Right atrium auricular region (tissue), 2 donors: Measurements from ENCODE around the gene TMEM108. TPM values are rescaled to one million over a fixed set of nuclear protein-coding genes. Genes with fewer than 3 reads are reported as not detected.

Source experiments
- DNase-seq: peaks from one replicate; pipeline ENCODE4 v3.0.0-alpha.2; 2019; ENCODE audit warnings: low spot score
- H3K27ac ChIP-seq, 2 donors: fragments of 200-600 bp; sonication (generic); 1 replicate in 1 of 2; 2 replicates in 1 of 2; pipeline ENCODE4 v1.5.1; 2016 to 2019
- H3K27me3 ChIP-seq, 2 donors: fragments of 200-600 bp; sonication (generic); one replicate each; pipeline versions ENCODE4 v1.5.1 to v1.6.0; 2017 to 2019
- H3K36me3 ChIP-seq: fragments of 200-600 bp; sonication (generic); one replicate; pipeline ENCODE4 v1.5.1; 2016
- H3K4me1 ChIP-seq, 2 donors: fragments of 200-600 bp; sonication (generic); one replicate each; pipeline versions ENCODE4 v1.5.1 to v1.6.0; 2017 to 2019
- H3K4me3 ChIP-seq, 2 donors: fragments of 200-600 bp; sonication (generic); 1 replicate in 1 of 2; 2 replicates in 1 of 2; pipeline ENCODE4 v1.5.1; 2017 to 2019; ENCODE audit warnings: mild to moderate bottlenecking in 1 of 2, moderate library complexity in 1 of 2
- H3K9me3 ChIP-seq, 2 donors: fragments of 200-600 bp; sonication (generic); one replicate each; pipeline ENCODE4 v1.5.1; 2019
- total RNA-seq, 2 donors: library from RNA; depleted of rRNA; stranded (reverse); fragments of >200 nt; gene quantifications; one replicate each; pipeline ENCODE4 v1.1.0, GENCODE V29; 2016
- TF ChIP-seq, protein P1 (sequence below), 2 donors: fragments of 200-600 bp; sonication (generic); IDR thresholded peaks; one replicate each; pipeline ENCODE4 v1.5.1; 2019; ENCODE audit warnings: antibody characterized with exemption in 2 of 2

TMEM108 gene
- total RNA-seq, 2 donors from 2014 or later: 5.1 to 5.3 TPM

DNA sequence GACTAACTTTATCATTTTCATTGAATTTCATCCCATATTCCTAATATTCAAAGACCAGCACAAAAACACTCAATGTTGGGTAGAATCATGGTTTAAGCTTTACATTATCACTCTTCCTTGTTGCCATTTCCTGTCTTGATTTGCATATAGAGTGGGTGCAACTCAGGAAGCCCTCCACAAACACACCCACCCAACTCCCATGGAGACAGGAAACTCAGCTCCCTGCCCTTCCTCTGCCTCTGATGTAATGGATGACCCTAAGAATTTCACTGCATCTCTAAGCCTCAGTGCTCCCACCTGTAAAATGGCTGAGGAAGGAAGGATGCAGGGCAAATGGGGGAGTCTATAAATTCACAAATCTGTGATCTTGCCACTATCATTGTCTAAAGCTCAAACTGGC lies 263.5 kb downstream of the TMEM108 start:
- peaks cover 0 to 13% of the 10 kb centered on the region in 2 donors for H3K4me1 ChIP-seq
- no peak overlapping the region for H3K27ac ChIP-seq
- H3K4me3 ChIP-seq: no peak overlapping the region
- no peak for DNase-seq
- no peaks in the 10 kb centered on the region for H3K36me3 ChIP-seq
- no peaks in the 10 kb centered on the region for H3K27me3 ChIP-seq
- TF ChIP-seq, protein P1, sequence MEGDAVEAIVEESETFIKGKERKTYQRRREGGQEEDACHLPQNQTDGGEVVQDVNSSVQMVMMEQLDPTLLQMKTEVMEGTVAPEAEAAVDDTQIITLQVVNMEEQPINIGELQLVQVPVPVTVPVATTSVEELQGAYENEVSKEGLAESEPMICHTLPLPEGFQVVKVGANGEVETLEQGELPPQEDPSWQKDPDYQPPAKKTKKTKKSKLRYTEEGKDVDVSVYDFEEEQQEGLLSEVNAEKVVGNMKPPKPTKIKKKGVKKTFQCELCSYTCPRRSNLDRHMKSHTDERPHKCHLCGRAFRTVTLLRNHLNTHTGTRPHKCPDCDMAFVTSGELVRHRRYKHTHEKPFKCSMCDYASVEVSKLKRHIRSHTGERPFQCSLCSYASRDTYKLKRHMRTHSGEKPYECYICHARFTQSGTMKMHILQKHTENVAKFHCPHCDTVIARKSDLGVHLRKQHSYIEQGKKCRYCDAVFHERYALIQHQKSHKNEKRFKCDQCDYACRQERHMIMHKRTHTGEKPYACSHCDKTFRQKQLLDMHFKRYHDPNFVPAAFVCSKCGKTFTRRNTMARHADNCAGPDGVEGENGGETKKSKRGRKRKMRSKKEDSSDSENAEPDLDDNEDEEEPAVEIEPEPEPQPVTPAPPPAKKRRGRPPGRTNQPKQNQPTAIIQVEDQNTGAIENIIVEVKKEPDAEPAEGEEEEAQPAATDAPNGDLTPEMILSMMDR (IDR thresholded peaks at IDR 0.05): no peak
- H3K9me3 ChIP-seq: no peaks in the 10 kb centered on the region

DNA sequence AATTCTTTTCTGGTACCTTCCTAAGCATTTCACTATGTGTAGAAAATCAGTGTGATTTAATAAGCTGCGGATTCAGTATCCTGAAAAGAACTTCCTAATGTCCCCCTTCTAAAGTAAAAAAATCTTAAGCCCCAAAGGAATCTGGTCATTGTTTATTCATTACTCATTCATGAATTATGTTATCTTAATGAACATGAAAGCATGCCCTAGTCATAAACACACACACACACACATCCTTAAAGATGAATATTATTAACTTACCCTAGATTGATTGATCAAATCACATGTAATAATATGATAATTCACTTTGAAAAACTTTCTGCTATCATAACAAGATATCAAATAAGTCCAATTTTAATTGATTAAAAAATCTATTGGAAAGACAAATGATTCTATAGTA lies 265.2 kb downstream of the TMEM108 start:
- TF ChIP-seq, protein P1 (IDR thresholded peaks at IDR 0.05): no peak

DNA sequence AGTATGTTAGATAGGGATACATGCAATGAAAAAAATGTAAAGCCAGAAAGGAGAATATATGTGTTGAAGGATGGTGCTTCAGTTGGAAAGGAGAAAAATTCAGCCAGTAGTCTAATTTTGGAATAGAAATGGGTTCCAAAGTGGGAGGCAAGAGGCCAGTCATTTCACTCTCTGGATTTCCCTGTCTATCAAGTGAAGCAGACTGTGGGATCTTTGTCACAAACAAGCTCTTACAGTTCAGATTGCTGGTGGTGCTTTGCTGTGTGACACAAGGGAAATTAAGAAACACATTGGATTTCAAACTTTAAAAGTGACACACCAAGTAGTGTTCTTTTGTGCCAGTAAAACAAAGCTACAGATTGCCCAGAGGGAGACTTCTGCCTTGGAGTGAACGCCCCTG lies 279.7 kb downstream of the TMEM108 start:
- H3K9me3 ChIP-seq: peaks cover 0 to 7% of the 10 kb centered on the region in 2 donors
- no peak overlapping the region for H3K27ac ChIP-seq
- no peaks in the 10 kb centered on the region for H3K27me3 ChIP-seq
- no peaks in the 10 kb centered on the region for H3K4me1 ChIP-seq
- DNase-seq: no peak
- H3K4me3 ChIP-seq: no peak overlapping the region
- H3K36me3 ChIP-seq: no peaks in the 10 kb centered on the region
- TF ChIP-seq, protein P1 (IDR thresholded peaks at IDR 0.05): no peak

More for the DNA sequence above, 265.2 kb downstream of the TMEM108 start:
- H3K36me3 ChIP-seq: no peaks in the 10 kb centered on the region
- no peak for DNase-seq
- H3K9me3 ChIP-seq: no peaks in the 10 kb centered on the region
- H3K4me1 ChIP-seq: no peaks in the 10 kb centered on the region
- no peak overlapping the region for H3K27ac ChIP-seq
- no peak overlapping the region for H3K4me3 ChIP-seq
- H3K27me3 ChIP-seq: no peaks in the 10 kb centered on the region

DNA sequence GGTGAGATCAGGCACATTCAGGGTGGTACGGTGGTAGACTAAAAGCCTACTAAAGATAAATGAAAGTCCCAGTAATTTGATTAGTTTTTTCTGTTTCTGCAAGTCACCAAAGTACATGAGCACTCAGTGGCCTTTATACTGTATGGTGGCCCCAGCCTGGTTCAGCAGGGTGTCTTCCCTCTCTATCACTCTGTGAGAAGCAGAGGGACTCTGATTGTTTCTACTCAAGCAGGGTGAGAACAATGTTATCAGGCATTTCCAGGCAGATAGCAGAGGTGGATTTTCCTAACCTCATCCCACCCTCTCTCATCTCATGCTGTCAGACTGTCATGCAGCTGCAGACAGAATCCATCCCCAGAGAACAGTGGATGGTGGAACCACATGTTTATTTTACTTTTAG lies 290.2 kb downstream of the TMEM108 start:
- no peak for DNase-seq
- no peak overlapping the region for H3K27ac ChIP-seq
- H3K9me3 ChIP-seq: no peaks in the 10 kb centered on the region
- no peaks in the 10 kb centered on the region for H3K36me3 ChIP-seq
- H3K4me3 ChIP-seq: no peak overlapping the region
- TF ChIP-seq, protein P1 (IDR thresholded peaks at IDR 0.05): no peak
- H3K27me3 ChIP-seq: no peaks in the 10 kb centered on the region
- peaks cover 0 to 7% of the 10 kb centered on the region in 2 donors for H3K4me1 ChIP-seq

DNA sequence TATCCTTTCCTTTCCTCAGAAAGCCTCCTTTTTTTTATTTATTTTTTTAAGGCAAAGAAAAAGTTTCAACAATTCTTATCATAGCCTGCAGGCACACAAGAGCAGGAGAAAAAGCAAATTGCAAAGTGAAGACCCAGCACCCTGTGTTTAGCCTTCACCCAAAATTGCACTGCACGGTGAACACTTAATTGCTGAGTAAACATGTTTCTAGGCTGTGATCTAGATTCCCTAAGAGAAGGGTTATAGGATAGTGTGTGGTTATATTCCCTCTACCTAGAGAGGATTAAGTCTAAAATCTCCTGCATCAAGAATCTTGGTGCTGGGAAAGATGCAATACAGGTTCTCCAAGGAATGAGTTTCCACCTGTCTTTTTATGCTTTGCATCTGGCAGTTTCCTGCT lies 291.4 kb downstream of the TMEM108 start:
- DNase-seq: no peak
- Histone ChIP-seq H3K4me3 (no peak overlapping the region), H3K4me1 (peaks cover 0 to 7% of the 10 kb centered on the region in 2 donors), H3K27me3 (no peaks in the 10 kb centered on the region), H3K27ac (no peak overlapping the region), H3K36me3 (no peaks in the 10 kb centered on the region), H3K9me3 (no peaks in the 10 kb centered on the region)
- TF ChIP-seq, protein P1 (IDR thresholded peaks at IDR 0.05): no peak

DNA sequence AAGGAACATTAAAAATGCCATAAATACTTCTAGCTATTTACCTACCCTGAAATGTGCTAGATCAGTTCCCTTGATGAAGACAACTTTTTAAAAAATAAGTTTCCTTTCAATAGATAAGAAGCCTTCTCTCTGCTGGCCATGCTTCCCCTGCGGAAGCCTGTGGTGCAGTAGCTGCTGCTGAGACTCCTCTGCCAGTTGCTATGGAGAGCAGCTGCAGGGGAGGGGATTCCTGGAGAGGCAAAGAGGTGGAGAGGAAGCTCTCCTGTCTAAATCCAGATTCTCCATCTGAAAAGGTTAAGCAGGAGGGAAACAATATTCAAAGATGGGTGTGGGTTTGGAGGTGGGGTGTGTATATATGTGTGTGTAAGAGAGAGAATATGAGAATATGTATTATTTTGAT lies 291.9 kb downstream of the TMEM108 start:
- Histone ChIP-seq H3K9me3 (no peaks in the 10 kb centered on the region), H3K27ac (no peak overlapping the region), H3K4me1 (peaks cover 0 to 7% of the 10 kb centered on the region in 2 donors), H3K36me3 (no peaks in the 10 kb centered on the region), H3K27me3 (no peaks in the 10 kb centered on the region), H3K4me3 (no peak overlapping the region)
- no peak for DNase-seq
- TF ChIP-seq, protein P1 (IDR thresholded peaks at IDR 0.05): no peak
